Lower lobe of right lung (tissue), 2 donors: Measurements from ENCODE around the gene SH3GL3. TPM values are rescaled to one million over a fixed set of nuclear protein-coding genes. Genes with fewer than 3 reads are reported as not detected.

Source experiments
- ATAC-seq, 2 donors: fragments of 200-7000 bp; cut with Tn5 transposase; one replicate each; pipeline ENCODE4 v1.9.1; 2020 to 2022; ENCODE audit warnings: mild to moderate bottlenecking in 2 of 2, moderate library complexity in 2 of 2
- DNase-seq: peaks from one replicate; pipeline ENCODE4 v3.0.0-alpha.2; 2020
- H3K27ac ChIP-seq: fragments of 200-600 bp; one replicate; pipeline ENCODE4 v1.8.0; 2022
- H3K27me3 ChIP-seq: fragments of 200-600 bp; one replicate; pipeline ENCODE4 v1.8.0; 2022; ENCODE audit warnings: low read depth
- H3K36me3 ChIP-seq: fragments of 200-600 bp; one replicate; pipeline ENCODE4 v1.8.0; 2022; ENCODE audit warnings: mild to moderate bottlenecking
- H3K4me1 ChIP-seq: fragments of 200-600 bp; one replicate; pipeline ENCODE4 v1.8.0; 2022
- H3K4me3 ChIP-seq: fragments of 200-600 bp; one replicate; pipeline ENCODE4 v1.8.0; 2022; ENCODE audit warnings: mild to moderate bottlenecking
- H3K9me3 ChIP-seq: fragments of 200-600 bp; one replicate; pipeline ENCODE4 v1.8.0; 2022
- CTCF ChIP-seq: fragments of 200-600 bp; IDR thresholded peaks from one replicate; pipeline ENCODE4 v1.8.0; 2022; ENCODE audit warnings: antibody characterized with exemption, mild to moderate bottlenecking
- intact Hi-C: fragments of 100-400 bp; cut with DNase I; formaldehyde crosslinking; loops from one replicate; pipeline ENCODE4 v1.11.0; 2022
- total RNA-seq: library from RNA; stranded (reverse); fragmentation: NEBNext Ultra II Directional; extraction: Animal tissue kit (Norgen Biotek cat#: 25700); gene quantifications from one replicate; pipeline ENCODE4 v1.2.1, GENCODE V29; 2021
- donor health status: DM: no; HTN: yes; CAD: no; lungs with severe emphysema.

SH3GL3 gene
- total RNA-seq, 1 donor from 2014 or later = 2.6 TPM

GRCh38 chr15:83554558-83554957 is 107.4 kb downstream of the SH3GL3 start:
- intact Hi-C loops = loop anchor here (10.0 kb wide), 1 partner anchor 120 kb away; no protein-coding TSS in a partner anchor
- Histone ChIP-seq H3K4me1 (no peaks in the 10 kb centered on the region), H3K36me3 (no peaks in the 10 kb centered on the region), H3K4me3 (no peak overlapping the region), H3K9me3 (no peaks in the 10 kb centered on the region), H3K27me3 (no peaks in the 10 kb centered on the region), H3K27ac (no peak overlapping the region)
- DNase-seq = no peak
- no peak for TF ChIP-seq CTCF
- ATAC-seq = no peak

DNA sequence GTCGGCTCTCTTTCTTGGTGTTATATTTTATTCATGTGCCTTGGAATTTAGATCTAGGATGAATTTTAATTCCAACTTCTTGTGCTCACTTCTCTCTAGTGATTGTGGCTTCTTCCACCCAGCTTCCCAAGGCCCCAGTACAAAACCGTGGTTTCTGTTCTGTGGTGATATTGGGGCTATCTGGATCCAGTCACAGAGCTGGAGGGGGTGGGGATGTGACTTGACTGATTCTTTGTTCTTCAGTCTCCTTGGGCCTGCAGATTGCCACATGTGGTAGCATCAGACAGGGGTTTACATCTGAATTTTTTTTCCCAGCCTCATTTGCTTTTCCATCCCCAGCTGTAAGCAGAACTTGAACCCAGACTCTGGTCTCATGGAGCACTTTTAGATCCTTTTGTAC is 108.2 kb downstream of the SH3GL3 start:
- DNase-seq (no peak), ATAC-seq (no peak)
- intact Hi-C loops = loop anchor here (10.0 kb wide), 1 partner anchor 121 kb away; no protein-coding TSS in a partner anchor
- H3K4me1 ChIP-seq = no peaks in the 10 kb centered on the region
- no peak overlapping the region for H3K27ac ChIP-seq
- H3K36me3 ChIP-seq = no peaks in the 10 kb centered on the region
- no peak for TF ChIP-seq CTCF
- H3K27me3 ChIP-seq = no peaks in the 10 kb centered on the region
- H3K4me3 ChIP-seq = no peak overlapping the region
- no peaks in the 10 kb centered on the region for H3K9me3 ChIP-seq

- Histone ChIP-seq H3K36me3 (no peaks in the 10 kb centered on the region), H3K9me3 (no peaks in the 10 kb centered on the region), H3K4me3 (no peak overlapping the region), H3K27ac (no peak overlapping the region), H3K27me3 (no peaks in the 10 kb centered on the region), H3K4me1 (no peaks in the 10 kb centered on the region)
- no peak for TF ChIP-seq CTCF
- DNase-seq (no peak), ATAC-seq (no peak)
- intact Hi-C loops = loop anchor here (10.0 kb wide), 1 partner anchor 121 kb away; no protein-coding TSS in a partner anchor
Measured at GRCh38 chr15:83556068-83556467, 108.9 kb downstream of the SH3GL3 start.

GRCh38 chr15:83556754-83557153 is 109.6 kb downstream of the SH3GL3 start:
- ATAC-seq = no peak
- intact Hi-C loops = loop anchor here (10.0 kb wide), 1 partner anchor 122 kb away; no protein-coding TSS in a partner anchor
- H3K9me3 ChIP-seq = no peaks in the 10 kb centered on the region
- no peak for DNase-seq
- no peak overlapping the region for H3K4me3 ChIP-seq
- no peak for TF ChIP-seq CTCF
- no peak overlapping the region for H3K27ac ChIP-seq
- H3K4me1 ChIP-seq = no peaks in the 10 kb centered on the region
- H3K36me3 ChIP-seq = no peaks in the 10 kb centered on the region
- H3K27me3 ChIP-seq = no peaks in the 10 kb centered on the region

- no peak overlapping the region for H3K27ac ChIP-seq
- TF ChIP-seq CTCF = no peak
- no peak for DNase-seq
- no peak for ATAC-seq
- H3K27me3 ChIP-seq = no peaks in the 10 kb centered on the region
- H3K36me3 ChIP-seq = no peaks in the 10 kb centered on the region
- no peaks in the 10 kb centered on the region for H3K4me1 ChIP-seq
- intact Hi-C loops = loop anchor here (10.0 kb wide), 1 partner anchor 123 kb away; no protein-coding TSS in a partner anchor
- no peaks in the 10 kb centered on the region for H3K9me3 ChIP-seq
- H3K4me3 ChIP-seq = no peak overlapping the region
Measured at GRCh38 chr15:83558146-83558545, 111.0 kb downstream of the SH3GL3 start.
